H9 (cell line): ENCODE data around the gene ARHGAP45. TPM values are rescaled to one million over a fixed set of nuclear protein-coding genes. Genes with fewer than 3 reads are reported as not detected.

ENCODE experiments used
- DNase-seq: peaks from one replicate; pipeline ENCODE4 v3.0.0-alpha.2; 2017
- H2AFZ ChIP-seq: one replicate; pipeline ENCODE4 v1.6.1; 2013; ENCODE audit warnings: mild to moderate bottlenecking, low read length, control low read depth, moderate library complexity
- H2AK5ac ChIP-seq: 2 replicates; pipeline ENCODE4 v1.6.1; 2013; ENCODE audit warnings: low read length, control low read depth, mixed read lengths; ENCODE audit not compliant: insufficient read length
- H2BK120ac ChIP-seq: one replicate; pipeline ENCODE4 v1.6.1; 2013; ENCODE audit warnings: low read depth, mild to moderate bottlenecking, low read length, control low read depth, inconsistent platforms; ENCODE audit not compliant: poor library complexity, severe bottlenecking
- H2BK12ac ChIP-seq: 2 replicates; pipeline ENCODE4 v1.6.1; 2013; ENCODE audit warnings: low read length, control low read depth, mixed read lengths, low read depth; ENCODE audit not compliant: insufficient read length
- H2BK15ac ChIP-seq: 2 replicates; pipeline ENCODE4 v1.6.1; 2013; ENCODE audit warnings: low read depth, low read length, control low read depth
- H2BK20ac ChIP-seq: one replicate; pipeline ENCODE4 v1.6.1; 2013; ENCODE audit warnings: low read depth, mild to moderate bottlenecking, low read length, control low read depth, inconsistent platforms; ENCODE audit not compliant: poor library complexity, severe bottlenecking
- H2BK5ac ChIP-seq: 2 replicates; pipeline ENCODE4 v1.6.1; 2013; ENCODE audit warnings: low read length, control low read depth, mixed read lengths; ENCODE audit not compliant: insufficient read length
- H3K14ac ChIP-seq: 2 replicates; pipeline ENCODE4 v1.6.1; 2013; ENCODE audit warnings: low read length, control low read depth; ENCODE audit not compliant: insufficient read depth
- H3K18ac ChIP-seq: 2 replicates; pipeline ENCODE4 v1.6.1; 2013; ENCODE audit warnings: low read depth, mild to moderate bottlenecking, mixed read lengths, low read length, control low read depth; ENCODE audit not compliant: insufficient read length
- H3K23ac ChIP-seq: 2 replicates; pipeline ENCODE4 v1.6.1; 2013; ENCODE audit warnings: low read length, control low read depth, mixed read lengths, low read depth; ENCODE audit not compliant: insufficient read length
- H3K23me2 ChIP-seq: 2 replicates; pipeline ENCODE4 v1.6.1; 2013; ENCODE audit warnings: low read depth, mild to moderate bottlenecking, mixed read lengths, low read length, control low read depth; ENCODE audit not compliant: insufficient read length, poor library complexity, severe bottlenecking
- H3K27ac ChIP-seq: 2 replicates; pipeline ENCODE4 v1.5.1; 2013; ENCODE audit warnings: low read length, control low read depth, mixed read lengths, low read depth; ENCODE audit not compliant: insufficient read length
- H3K27me3 ChIP-seq: 2 replicates; pipeline ENCODE4 v1.6.1; 2013; ENCODE audit warnings: low read length, control low read depth, inconsistent platforms; ENCODE audit not compliant: insufficient read depth
- H3K4ac ChIP-seq: 2 replicates; pipeline ENCODE4 v1.6.1; 2013; ENCODE audit warnings: low read depth, mild to moderate bottlenecking, control low read depth, inconsistent platforms, low read length, moderate library complexity
- H3K4me1 ChIP-seq: 2 replicates; pipeline ENCODE4 v1.6.1; 2013; ENCODE audit warnings: low read length, control low read depth, inconsistent platforms; ENCODE audit not compliant: insufficient read depth
- H3K4me2 ChIP-seq: 2 replicates; pipeline ENCODE4 v1.6.1; 2013; ENCODE audit warnings: low read length, control low read depth, mixed read lengths; ENCODE audit not compliant: insufficient read length, insufficient read depth
- H3K56ac ChIP-seq: 2 replicates; pipeline ENCODE4 v1.6.1; 2013; ENCODE audit warnings: low read depth, mild to moderate bottlenecking, mixed read lengths, low read length, control low read depth; ENCODE audit not compliant: insufficient read length
- H3K79me1 ChIP-seq: 2 replicates; pipeline ENCODE4 v1.6.1; 2013; ENCODE audit warnings: low read depth, mild to moderate bottlenecking, moderate library complexity, low read length, control low read depth, inconsistent platforms; ENCODE audit not compliant: insufficient read depth, poor library complexity, severe bottlenecking
- H3K79me2 ChIP-seq: 2 replicates; pipeline ENCODE4 v1.6.1; 2013; ENCODE audit warnings: low read length, control low read depth, inconsistent platforms; ENCODE audit not compliant: insufficient read depth
- H3K9ac ChIP-seq: 2 replicates; pipeline ENCODE4 v1.6.1; 2013; ENCODE audit warnings: low read length, control low read depth, mixed read lengths; ENCODE audit not compliant: insufficient read length; ENCODE audit errors: extremely low read depth
- H3K9me3 ChIP-seq: one replicate; pipeline ENCODE4 v1.6.1; 2013; ENCODE audit warnings: low read depth, low read length, inconsistent platforms; ENCODE audit not compliant: control insufficient read depth
- H3T11ph ChIP-seq: one replicate; pipeline ENCODE4 v1.6.1; 2013; ENCODE audit warnings: mild to moderate bottlenecking, low read length, control low read depth, inconsistent platforms
- H4K20me1 ChIP-seq: one replicate; pipeline ENCODE4 v1.6.1; 2013; ENCODE audit not compliant: control insufficient read depth, insufficient read length, insufficient read depth
- H4K5ac ChIP-seq: 2 replicates; pipeline ENCODE4 v1.6.1; 2013; ENCODE audit warnings: low read depth, mild to moderate bottlenecking, mixed read lengths, low read length, control low read depth; ENCODE audit not compliant: insufficient read length
- H4K8ac ChIP-seq: replicated peaks from 2 replicates; pipeline ENCODE4 v1.6.1; 2013; ENCODE audit warnings: low read length, control low read depth, mixed read lengths, low read depth; ENCODE audit not compliant: insufficient read length
- H4K91ac ChIP-seq: 2 replicates; pipeline ENCODE4 v1.6.1; 2013; ENCODE audit warnings: low read depth, mild to moderate bottlenecking, moderate library complexity, mixed read lengths, low read length, control low read depth; ENCODE audit not compliant: insufficient read length
- H3K27ac Mint-ChIP-seq, 3 experiments: 2 replicates in 2 of 3; 3 replicates in 1 of 3; pipeline ENCODE4 v1.8.0; 2020 to 2021; ENCODE audit warnings: mixed read lengths in 3 of 3, mild to moderate bottlenecking in 1 of 3, moderate library complexity in 1 of 3
- H3K27me3 Mint-ChIP-seq: 2 replicates; pipeline ENCODE4 v1.8.0; 2021; ENCODE audit warnings: low read depth, mild to moderate bottlenecking, moderate library complexity, mixed read lengths
- H3K36me3 Mint-ChIP-seq, 3 experiments: 2 replicates in 2 of 3; 3 replicates in 1 of 3; pipeline ENCODE4 v1.8.0; 2020 to 2021; ENCODE audit warnings: low read depth in 3 of 3, mixed read lengths in 3 of 3; ENCODE audit not compliant: insufficient read depth in 1 of 3
- H3K4me1 Mint-ChIP-seq, 2 experiments: 2 replicates each; pipeline ENCODE4 v1.8.0; 2020; ENCODE audit warnings: mixed read lengths in 2 of 2
- H3K4me3 Mint-ChIP-seq, 2 experiments: 2 replicates in 1 of 2; 3 replicates in 1 of 2; pipeline ENCODE4 v1.8.0; 2020 to 2021; ENCODE audit warnings: mild to moderate bottlenecking in 2 of 2, mixed read lengths in 2 of 2, moderate library complexity in 1 of 2
- H3K9me3 Mint-ChIP-seq, 2 experiments: 2 replicates in 1 of 2; 3 replicates in 1 of 2; pipeline ENCODE4 v1.8.0; 2020; ENCODE audit warnings: mild to moderate bottlenecking in 2 of 2, mixed read lengths in 2 of 2, moderate library complexity in 1 of 2
- CTCF ChIP-seq: fragments of 200-600 bp; sonication (generic); conservative IDR thresholded peaks from 3 replicates; pipeline ENCODE4 v1.8.0; 2021; ENCODE audit warnings: antibody characterized with exemption, mild to moderate bottlenecking
- WGBS: extraction: QIAGEN DNeasy Blood & Tissue Kit; methylation state at CpG from one replicate; pipeline ENCODE4 v1.1.7; 2013; ENCODE audit warnings: missing lambda C conversion rate, low lambda C conversion rate, mixed read lengths; ENCODE audit not compliant: insufficient read length; ENCODE audit errors: extremely low coverage; 5-methylcytosine and 5-hydroxymethylcytosine counted together
- total RNA-seq: library from RNA; stranded (reverse); gene quantifications from 2 replicates; pipeline ENCODE4 v1.2.1, GENCODE V29; 2021

ARHGAP45 gene
- total RNA-seq, 1 experiment from 2014 or later = 39.8 TPM

GRCh38 chr19:1058112-1058511 lies 8.9 kb upstream of the ARHGAP45 start:
- H3K23me2 ChIP-seq = peaks cover 4% of the 10 kb centered on the region
- H4K8ac ChIP-seq = no peak overlapping the region
- H2AFZ ChIP-seq = no peak overlapping the region
- H2AK5ac ChIP-seq = no peak overlapping the region
- H3K14ac ChIP-seq = no peak overlapping the region
- no peak overlapping the region for H2BK20ac ChIP-seq
- no peak overlapping the region; a peak in 1 of 5 replicates for H3K4me3 Mint-ChIP-seq
- peaks cover 0 to 17% (median 15%) of the 10 kb centered on the region in 3 experiments; a peak in 3 of 7 replicates for H3K36me3 Mint-ChIP-seq
- H3K27me3 ChIP-seq = no peaks in the 10 kb centered on the region
- no peak overlapping the region for H3K4ac ChIP-seq
- H2BK15ac ChIP-seq = no peak overlapping the region
- no peaks in the 10 kb centered on the region for H3K9me3 Mint-ChIP-seq
- H3K4me1 Mint-ChIP-seq = peaks cover 0 to 10% of the 10 kb centered on the region in 2 experiments; a peak in 3 of 4 replicates
- no peaks in the 10 kb centered on the region; the same call in none of the 2 replicates for H3K27me3 Mint-ChIP-seq
- no peaks in the 10 kb centered on the region for H4K20me1 ChIP-seq
- no peak overlapping the region for H3K27ac ChIP-seq
- no peaks in the 10 kb centered on the region for H3K79me2 ChIP-seq
- no peak overlapping the region for H4K91ac ChIP-seq
- H4K5ac ChIP-seq = no peak overlapping the region
- no peak overlapping the region for H2BK120ac ChIP-seq
- no peak overlapping the region for H2BK12ac ChIP-seq
- H2BK5ac ChIP-seq = no peak overlapping the region
- H3K79me1 ChIP-seq = no peaks in the 10 kb centered on the region
- no peak overlapping the region for H3K18ac ChIP-seq
- no peak overlapping the region for H3T11ph ChIP-seq
- no peak overlapping the region for H3K23ac ChIP-seq
- no peak for TF ChIP-seq CTCF
- no peak overlapping the region for H3K4me2 ChIP-seq
- no peak for DNase-seq
- no CpG with 5 or more reads among the region's 5 CpGs for WGBS
- no peak overlapping the region for H3K56ac ChIP-seq
- H3K4me1 ChIP-seq = no peaks in the 10 kb centered on the region
- no peak overlapping the region for H3K27ac Mint-ChIP-seq
- H3K9me3 ChIP-seq = peaks cover 19% of the 10 kb centered on the region
- H3K9ac ChIP-seq = no peak overlapping the region
